Measurements from ENCODE around the gene PLXNA2. TPM values are rescaled to one million over a fixed set of nuclear protein-coding genes. Genes with fewer than 3 reads are reported as not detected.

Gene PLXNA2
- total and polyA plus RNA-seq, 2 donors (not counting 1 experiment from before 2014, with no cell fraction given): 0.31 to 1.2 TPM

GRCh38 chr1:208027861-208028260 lies 216.3 kb downstream of the PLXNA2 start:
- ChIA-PET CTCF (no interaction called here), POLR2A (no interaction called here)
- no peaks in the 10 kb centered on the region for H3K36me3 ChIP-seq (replicated peaks in 1 of 2; ENCODE audit: control extremely low read depth in 1 of 2, control insufficient read depth in 1 of 2, extremely low read depth in 1 of 2, insufficient read depth in 2 of 2, low read length in 1 of 2)
- DNase-seq (no peak), ATAC-seq (ENCODE audit: low read depth) (no peak)
- Mint-ChIP-seq H3K9me3 (ENCODE audit: insufficient read depth) (no peaks in the 10 kb centered on the region), H3K4me1 (no peaks in the 10 kb centered on the region), H3K27ac (no peak overlapping the region), H3K4me3 (no peak overlapping the region), H3K27me3 (peaks cover 13% of the 10 kb centered on the region)
- H3K4me3 ChIP-seq (ENCODE audit: control extremely low read depth in 1 of 5, extremely low read depth in 1 of 5, insufficient read depth in 1 of 5, low read depth in 2 of 5, low read length in 4 of 5): no peak overlapping the region
- H3K79me2 ChIP-seq (ENCODE audit: control insufficient read depth, insufficient read depth, low read length): no peaks in the 10 kb centered on the region
- intact Hi-C loops (cut with micrococcal nuclease): no loop called here
- H3K27ac ChIP-seq (ENCODE audit: low read length in 2 of 2): no peak overlapping the region
- H4K20me1 ChIP-seq (ENCODE audit: control insufficient read depth, insufficient read depth, low read length, poor library complexity, severe bottlenecking): no peaks in the 10 kb centered on the region
- no peaks in the 10 kb centered on the region for H3K4me1 ChIP-seq (ENCODE audit: control insufficient read depth in 2 of 2, insufficient read depth in 2 of 2, low read length in 2 of 2)
- TF ChIP-seq EZH2 (IDR thresholded peaks at IDR 0.05; ENCODE audit: borderline replicate concordance, insufficient read depth, low read depth, low read length, poor library complexity, severe bottlenecking) (no peak), CTCF (IDR thresholded peaks at IDR 0.05) (no peak)
- 97% methylated on average over 11 of the region's 11 CpGs for WGBS (ENCODE audit: insufficient coverage)
- no peak overlapping the region for H2AFZ ChIP-seq (ENCODE audit: insufficient read depth, low read depth, low read length, poor library complexity, severe bottlenecking)
- no peak overlapping the region for H3K4me2 ChIP-seq (replicated peaks; ENCODE audit: low read depth, low read length, poor library complexity, severe bottlenecking)
- no peaks in the 10 kb centered on the region for H3K9me3 ChIP-seq (ENCODE audit: control extremely low read depth in 1 of 3, control insufficient read depth in 2 of 3, insufficient read depth in 1 of 3, low read length in 2 of 3)
- no peaks in the 10 kb centered on the region for H3K27me3 ChIP-seq (replicated peaks in 1 of 4; ENCODE audit: control extremely low read depth in 1 of 4, control insufficient read depth in 3 of 4, insufficient read depth in 4 of 4, low read length in 3 of 4)
- H3K9ac ChIP-seq (ENCODE audit: low read length): no peak overlapping the region

GRCh38 chr1:208026880-208027438 lies 217.2 kb downstream of the PLXNA2 start:
- no peaks in the 10 kb centered on the region for H3K79me2 ChIP-seq (ENCODE audit: control insufficient read depth, insufficient read depth, low read length)
- no peak overlapping the region for H3K4me3 ChIP-seq (ENCODE audit: control extremely low read depth in 1 of 5, extremely low read depth in 1 of 5, insufficient read depth in 1 of 5, low read depth in 2 of 5, low read length in 4 of 5)
- no peak for DNase-seq
- no peaks in the 10 kb centered on the region for H3K9me3 ChIP-seq (ENCODE audit: control extremely low read depth in 1 of 3, control insufficient read depth in 2 of 3, insufficient read depth in 1 of 3, low read length in 2 of 3)
- ChIA-PET POLR2A (no interaction called here), CTCF (interaction anchor here (1.3 kb wide), 1 partner anchor 8 kb away, joined by 3 read pairs; no protein-coding TSS in a partner anchor)
- Mint-ChIP-seq H3K4me3 (no peak overlapping the region), H3K27ac (no peak overlapping the region), H3K9me3 (ENCODE audit: insufficient read depth) (no peaks in the 10 kb centered on the region), H3K4me1 (no peaks in the 10 kb centered on the region), H3K27me3 (peaks cover 12% of the 10 kb centered on the region)
- no peaks in the 10 kb centered on the region for H3K27me3 ChIP-seq (replicated peaks in 1 of 4; ENCODE audit: control extremely low read depth in 1 of 4, control insufficient read depth in 3 of 4, insufficient read depth in 4 of 4, low read length in 3 of 4)
- H3K9ac ChIP-seq (ENCODE audit: low read length): no peak overlapping the region
- no peak overlapping the region for H2AFZ ChIP-seq (ENCODE audit: insufficient read depth, low read depth, low read length, poor library complexity, severe bottlenecking)
- no peaks in the 10 kb centered on the region for H3K36me3 ChIP-seq (replicated peaks in 1 of 2; ENCODE audit: control extremely low read depth in 1 of 2, control insufficient read depth in 1 of 2, extremely low read depth in 1 of 2, insufficient read depth in 2 of 2, low read length in 1 of 2)
- no peak for TF ChIP-seq CTCF (IDR thresholded peaks at IDR 0.05)
- TF ChIP-seq EZH2 (IDR thresholded peaks at IDR 0.05; ENCODE audit: borderline replicate concordance, insufficient read depth, low read depth, low read length, poor library complexity, severe bottlenecking): no peak
- intact Hi-C loops (cut with micrococcal nuclease): no loop called here
- no peak overlapping the region for H3K4me2 ChIP-seq (replicated peaks; ENCODE audit: low read depth, low read length, poor library complexity, severe bottlenecking)
- WGBS (ENCODE audit: insufficient coverage): 94% methylated on average over 13 of the region's 14 CpGs
- ATAC-seq (ENCODE audit: low read depth): no peak
- H3K27ac ChIP-seq (ENCODE audit: low read length in 2 of 2): no peak overlapping the region
- no peaks in the 10 kb centered on the region for H4K20me1 ChIP-seq (ENCODE audit: control insufficient read depth, insufficient read depth, low read length, poor library complexity, severe bottlenecking)
- no peaks in the 10 kb centered on the region for H3K4me1 ChIP-seq (ENCODE audit: control insufficient read depth in 2 of 2, insufficient read depth in 2 of 2, low read length in 2 of 2)
